GM11168 (cell line): ENCODE data around the gene SHE.
"Not testable (repeated sequence)": the region's sequence is repeated elsewhere in the genome, so short reads cannot be mapped to it uniquely, and the experiment has no call there.

Experiments used
- in situ Hi-C: fragments of 300-500 bp; cut with MboI; formaldehyde crosslinking; loops from one replicate; pipeline ENCODE4 v1.12.0; 2022; ENCODE audit warnings: low sequenced_read_pairs; ENCODE audit not compliant: unreplicated experiment

SHE gene

DNA sequence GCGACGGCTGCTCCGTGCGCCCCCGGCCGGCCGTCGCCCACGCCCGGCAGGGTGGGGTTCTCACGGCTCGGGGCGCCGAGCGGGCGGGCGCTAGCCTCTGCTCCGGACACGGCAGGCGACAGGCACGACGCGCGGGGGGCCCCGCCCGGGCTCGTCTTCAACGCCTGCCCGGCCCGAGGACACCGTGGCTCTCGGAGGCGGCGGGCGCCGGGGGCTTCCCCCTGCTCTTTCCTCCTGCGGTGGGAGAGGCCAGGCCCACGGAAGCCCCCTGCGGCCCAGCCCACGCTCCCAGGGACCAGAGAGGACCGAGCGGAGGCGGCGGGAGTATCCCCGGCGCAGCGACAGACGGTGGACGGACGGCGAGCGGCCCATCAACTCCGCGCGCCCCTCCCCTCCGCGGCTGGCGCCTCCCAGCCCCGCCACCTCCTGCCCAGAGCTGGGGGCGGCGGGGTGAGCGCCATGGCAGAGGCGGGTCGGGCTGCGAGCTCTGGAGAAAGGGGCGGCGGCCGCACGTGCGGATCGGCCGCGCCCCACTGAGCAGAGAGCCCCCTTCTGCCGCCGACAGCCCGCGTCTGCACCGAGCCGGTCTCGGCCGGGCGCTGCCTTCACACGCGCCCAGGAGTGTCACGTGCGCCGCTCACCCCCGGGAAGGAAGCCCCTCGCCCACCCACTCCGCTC is at the start of gene SHE, which contains the start of gene TDRD10:
Gene SHE, minus strand, starts transcription at position 347 of the 678 bp plus-strand sequence. CDS start 386 bp downstream, outside the sequence.
Gene TDRD10, plus strand, starts transcription at position 154 of the 678 bp plus-strand sequence. CDS start 4,685 bp downstream, outside the sequence.
- in situ Hi-C loops, result no loop called here

- in situ Hi-C loops, result loop anchor here (5.0 kb wide), 1 partner anchor 64 kb away; no protein-coding TSS in a partner anchor
Observed at GRCh38 chr1:154551474-154551873, 49.3 kb upstream of the SHE start.

GRCh38 chr1:154550657-154551056 is 48.4 kb upstream of the SHE start:
- in situ Hi-C loops, result loop anchor here (5.0 kb wide), 1 partner anchor 63 kb away; no protein-coding TSS in a partner anchor

DNA sequence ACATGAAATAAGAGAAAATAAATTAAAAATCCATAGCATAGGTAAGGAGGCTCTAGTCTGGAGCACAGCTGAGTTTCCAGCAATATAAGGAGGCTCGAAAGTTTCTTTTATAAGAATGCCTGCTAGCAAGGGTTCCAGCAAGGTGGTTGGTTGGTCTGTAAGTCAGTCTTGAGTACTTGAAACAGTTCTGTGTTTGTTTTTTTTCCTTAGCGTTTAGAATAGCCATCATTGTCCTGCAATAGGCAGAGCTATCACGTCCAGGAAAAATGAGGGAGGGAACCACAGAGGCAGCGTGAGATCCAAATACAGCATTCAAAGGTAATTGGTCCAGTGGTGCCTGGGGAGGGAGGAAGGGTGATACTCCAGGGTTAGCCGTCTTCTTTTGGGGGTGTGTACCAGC is 47.9 kb upstream of the SHE start:
- in situ Hi-C loops, result loop anchor here (5.0 kb wide), 1 partner anchor 63 kb away; no protein-coding TSS in a partner anchor

- in situ Hi-C loops, result no loop called here
Observed at GRCh38 chr1:154549202-154549770, 47.1 kb upstream of the SHE start.

- in situ Hi-C loops, result no loop called here
Observed at GRCh38 chr1:154548028-154548427, 45.8 kb upstream of the SHE start.

DNA sequence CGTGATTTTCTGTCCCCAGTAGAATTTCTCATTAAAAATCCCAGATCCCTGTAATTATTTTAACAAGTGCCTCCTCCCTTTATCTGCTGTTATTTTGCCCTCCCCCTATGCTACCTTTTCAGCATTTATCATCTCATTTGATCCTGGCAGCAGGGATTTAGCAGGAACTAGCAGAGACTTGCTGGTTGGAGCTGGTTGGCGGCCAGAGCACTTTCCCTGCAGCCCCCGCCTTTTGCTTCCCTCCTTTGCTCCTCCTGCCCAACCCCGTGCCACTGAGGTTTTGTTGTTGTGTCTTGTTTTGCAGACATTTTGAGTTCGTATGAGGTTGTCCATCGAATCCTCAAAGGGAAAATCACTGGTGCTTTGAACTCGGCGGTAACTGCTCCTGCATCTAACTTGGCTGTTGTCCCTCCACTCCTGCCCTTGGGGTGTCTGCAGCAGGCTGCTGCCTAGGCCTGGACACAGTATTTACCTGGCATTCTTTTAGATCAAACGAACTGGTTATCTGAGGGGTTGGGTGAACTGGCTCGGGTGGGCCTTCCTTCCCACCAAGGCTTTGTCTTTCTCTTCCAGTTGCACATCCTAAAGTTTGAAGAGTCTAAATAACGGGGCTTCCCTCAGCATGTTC is 45.0 kb upstream of the SHE start:
- in situ Hi-C loops, result no loop called here

GRCh38 chr1:154546264-154547063 is 44.3 kb upstream of the SHE start:
- in situ Hi-C loops, result no loop called here

GRCh38 chr1:154541231-154541630 is 39.0 kb upstream of the SHE start:
- in situ Hi-C loops, result no loop called here

GRCh38 chr1:154539486-154540483 is 37.6 kb upstream of the SHE start:
- in situ Hi-C loops, result no loop called here

DNA sequence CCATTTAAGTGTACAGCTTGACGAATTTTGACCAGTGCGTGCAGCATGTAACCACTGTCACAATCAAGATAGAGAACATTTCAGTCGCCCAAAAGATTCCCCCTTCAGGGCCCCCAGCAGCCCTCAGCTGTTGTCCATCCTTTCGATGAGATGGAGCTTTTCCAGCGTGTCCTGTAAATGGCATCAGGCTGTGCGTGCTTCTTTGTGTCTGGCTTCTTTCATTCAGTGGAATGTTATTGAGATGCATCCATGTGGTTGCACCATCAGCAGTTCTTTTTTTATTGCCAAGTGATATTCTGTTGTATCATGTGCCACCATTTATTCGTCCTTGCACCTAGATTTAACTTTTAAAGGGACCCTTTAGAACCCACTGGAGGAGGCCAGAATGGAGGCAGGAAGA is 34.4 kb upstream of the SHE start:
- in situ Hi-C loops, result no loop called here

GRCh38 chr1:154533952-154534844 is 32.0 kb upstream of the SHE start:
- in situ Hi-C loops, result no loop called here

DNA sequence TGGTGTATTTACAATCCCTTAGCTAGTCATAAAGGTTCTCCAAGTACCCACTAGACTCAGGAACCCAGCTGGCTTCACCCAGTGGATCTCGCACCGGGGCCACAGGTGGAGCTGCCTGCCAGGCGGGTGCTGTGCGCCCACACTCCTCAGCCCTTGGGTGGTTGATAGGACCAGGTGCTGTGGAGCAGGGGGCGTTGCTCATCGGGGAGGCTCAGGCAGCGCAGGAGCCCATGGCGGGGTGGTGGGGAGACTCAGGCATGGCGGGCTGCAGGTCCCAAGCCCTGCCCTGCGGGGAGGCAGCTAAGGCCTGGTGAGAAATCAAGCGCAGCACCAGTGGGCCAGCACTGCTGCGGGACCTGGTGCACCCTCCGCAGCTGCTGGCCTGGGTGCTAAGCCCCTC is 29.7 kb upstream of the SHE start:
- in situ Hi-C loops, result not testable (repeated sequence)

GRCh38 chr1:154529308-154529707 is 27.1 kb upstream of the SHE start:
- in situ Hi-C loops, result no loop called here

DNA sequence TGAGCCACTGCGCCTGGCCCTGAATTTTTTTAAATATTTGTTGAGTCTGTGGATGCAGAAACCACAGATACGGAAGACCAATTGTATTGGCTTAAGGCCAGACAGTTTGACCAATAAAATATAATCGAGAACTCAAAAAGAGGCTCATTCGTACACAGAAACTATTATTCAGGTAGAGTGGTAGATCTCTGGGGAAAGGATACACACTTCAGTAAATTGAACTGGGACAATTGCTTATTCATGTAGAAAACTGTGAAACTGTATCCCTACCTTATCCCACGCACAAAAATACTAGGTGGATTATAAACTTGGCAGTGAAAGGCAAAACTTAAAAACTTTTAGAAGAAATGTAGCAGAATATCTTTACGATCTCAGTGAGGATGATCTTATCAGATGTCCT is 25.0 kb upstream of the SHE start:
- in situ Hi-C loops, result no loop called here

- in situ Hi-C loops, result no loop called here
Observed at GRCh38 chr1:154524881-154525280, 22.7 kb upstream of the SHE start.

DNA sequence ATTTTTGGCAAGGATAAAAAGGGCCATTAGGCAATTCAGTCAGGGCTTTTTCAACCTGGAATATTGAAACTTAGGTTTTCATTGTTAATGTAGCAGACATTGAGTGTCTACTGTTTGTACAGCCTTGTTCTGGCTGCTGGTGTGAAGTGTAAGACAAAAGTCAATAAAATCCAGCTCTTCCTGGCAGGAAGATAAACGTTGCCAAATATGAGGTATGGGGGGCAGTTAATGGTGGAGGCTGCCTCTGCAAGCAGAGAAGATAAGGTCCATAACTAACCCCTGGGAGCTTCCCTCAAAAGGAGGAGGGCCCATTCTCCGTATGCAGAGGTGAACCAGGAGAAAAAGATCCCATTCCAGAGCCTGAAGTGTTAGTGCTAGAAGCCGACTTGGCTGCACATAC is 19.5 kb upstream of the SHE start:
- in situ Hi-C loops, result no loop called here

DNA sequence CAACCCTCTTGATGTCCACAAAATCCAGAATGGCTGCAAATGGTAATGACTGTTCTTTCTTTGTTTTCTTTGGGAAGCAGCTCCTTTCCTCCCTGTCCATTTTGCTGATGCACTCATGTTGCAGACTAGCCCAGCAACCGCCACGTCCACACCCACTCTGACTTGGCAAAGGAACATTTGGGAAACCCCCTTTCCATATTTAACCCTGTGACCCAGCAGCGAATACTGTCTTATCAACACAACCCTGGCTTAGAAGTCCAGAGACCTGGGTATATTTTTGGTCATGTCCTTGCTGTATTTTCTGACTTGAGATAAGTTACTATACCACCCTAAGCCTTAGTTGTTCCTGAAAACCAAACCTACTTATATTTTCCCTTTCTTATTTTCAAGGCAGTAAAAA is 18.1 kb upstream of the SHE start:
- in situ Hi-C loops, result no loop called here
